ENCODE measurements around the gene HOXC12.
A peak's percentile ranks its signal among the peaks of the same experiment; 100 is the strongest.

HOXC12 gene

GRCh38 chr12:53954694-53955035 lies at the start of gene HOXC12:
Gene HOXC12, plus strand, starts transcription at chr12:53954903. Its CDS starts 27 bp downstream, at chr12:53954930.
- DNase-seq, result no peak

GRCh38 chr12:53907103-53907502 lies 47.6 kb upstream of the HOXC12 start:
- DNase-seq, result no peak

GRCh38 chr12:53916788-53917655 lies 37.7 kb upstream of the HOXC12 start:
- no peak for DNase-seq

GRCh38 chr12:53924521-53925405 lies 29.9 kb upstream of the HOXC12 start:
- no peak for DNase-seq

GRCh38 chr12:53927220-53928029 lies 27.3 kb upstream of the HOXC12 start:
- no peak for DNase-seq

- DNase-seq, result no peak
Measured at GRCh38 chr12:53928054-53928835, 26.5 kb upstream of the HOXC12 start.

- DNase-seq, result no peak
Measured at GRCh38 chr12:53929527-53929926, 25.2 kb upstream of the HOXC12 start.

- no peak for DNase-seq
Measured at GRCh38 chr12:53930591-53931255, 24.0 kb upstream of the HOXC12 start.

GRCh38 chr12:53931844-53932581 lies 22.7 kb upstream of the HOXC12 start:
- DNase-seq, result no peak

GRCh38 chr12:53932915-53933314 lies 21.8 kb upstream of the HOXC12 start:
- DNase-seq, result no peak

- no peak for DNase-seq
Measured at GRCh38 chr12:53935383-53936341, 19.0 kb upstream of the HOXC12 start.

GRCh38 chr12:53937099-53937498 lies 17.6 kb upstream of the HOXC12 start:
- no peak for DNase-seq

GRCh38 chr12:53937596-53938325 lies 16.9 kb upstream of the HOXC12 start:
- no peak for DNase-seq

GRCh38 chr12:53938326-53939140 lies 16.2 kb upstream of the HOXC12 start, which contains the start of gene HOXC13:
Gene HOXC13, plus strand, starts transcription at chr12:53938831. Its CDS starts 76 bp downstream, at chr12:53938907.
- peak in 1 of 56 donors; percentile 15 for DNase-seq

GRCh38 chr12:53939141-53940108 lies 15.3 kb upstream of the HOXC12 start:
- no peak for DNase-seq
